A549 (cell line): ENCODE measurements around the gene MINDY1. TPM values are rescaled to one million over a fixed set of nuclear protein-coding genes. Genes with fewer than 3 reads are reported as not detected.
A peak's percentile ranks its signal among the peaks of the same experiment; 100 is the strongest.

Source experiments
- ATAC-seq, 2 experiments: fragments of 200-7000 bp in 1 of 2; fragments of >200 bp in 1 of 2; cut with Nextera tagmentation in 1 of 2; cut with Tn5 transposase in 1 of 2; 3 replicates each; pipeline versions ENCODE4 v1.8.0 to v1.9.1; 2018 to 2020; ENCODE audit warnings: mild to moderate bottlenecking in 1 of 2, moderate library complexity in 1 of 2
- CTCF ChIA-PET: fragments of 300-600 bp; sonication (Branson Sonifier 250); formaldehyde crosslinking; extraction: SDS; loops from one replicate; lab custom pipeline; 2021; ENCODE audit warnings: antibody characterized with exemption, inconsistent platforms; lab: Yijun Ruan, JAX
- POLR2A ChIA-PET: fragments of 350-600 bp; formaldehyde crosslinking; extraction: SDS; loops from one replicate; lab custom pipeline; 2021; ENCODE audit warnings: antibody characterized with exemption, inconsistent platforms; lab: Yijun Ruan, JAX
- DNase-seq, 2 experiments: peaks; one replicate each; pipeline versions ENCODE4 v3.0.0 to v3.0.0-alpha.2; 2011 to 2016; ENCODE audit warnings: low read depth in 1 of 2, low spot score in 1 of 2
- FAIRE-seq: peaks from 2 replicates; lab custom pipeline; 2011; peaks lifted over from hg19 to GRCh38; lab: Jason Lieb, UNC
- H3K27ac ChIP-seq, 2 experiments: fragments of >200 bp; sonication (Bioruptor Twin); formaldehyde crosslinking; 3 replicates each; pipeline ENCODE4 v1.5.1; 2016 to 2017
- H3K4me1 ChIP-seq: fragments of >200 bp; sonication (Bioruptor Twin); formaldehyde crosslinking; 3 replicates; pipeline ENCODE4 v1.6.1; 2016
- H3K4me2 ChIP-seq: fragments of >200 bp; sonication (Bioruptor Twin); formaldehyde crosslinking; 3 replicates; pipeline ENCODE4 v1.6.1; 2016
- H3K4me3 ChIP-seq: fragments of >200 bp; sonication (Bioruptor Twin); formaldehyde crosslinking; 3 replicates; pipeline ENCODE4 v1.5.1; 2016
- H3K9me3 ChIP-seq: fragments of >200 bp; sonication (Bioruptor Twin); formaldehyde crosslinking; 3 replicates; pipeline ENCODE4 v1.6.1; 2016
- BHLHE40 ChIP-seq: IDR thresholded peaks from 2 replicates; pipeline ENCODE4 v1.6.1; 2012; ENCODE audit warnings: low read depth, low read length, inconsistent platforms
- EHMT2 ChIP-seq: fragments of 200-600 bp; sonication (generic); IDR thresholded peaks from 2 replicates; pipeline ENCODE4 v1.6.1; 2016; ENCODE audit warnings: antibody characterized with exemption, low read depth, mild to moderate bottlenecking, moderate library complexity
- ESRRA ChIP-seq: fragments of 150-350 bp; IDR thresholded peaks from 2 replicates; pipeline ENCODE4 v1.6.1; 2014; ENCODE audit warnings: mild to moderate bottlenecking, low read length, borderline replicate concordance
- FOSB ChIP-seq: fragments of 250-450 bp; sonication (Bioruptor Pico); IDR thresholded peaks from 2 replicates; pipeline ENCODE4 v1.5.0; 2020; ENCODE audit warnings: mild to moderate bottlenecking, moderate library complexity
- FOSL2 ChIP-seq, 2 experiments: fragments of 450-650 bp in 1 of 2; fragments of >200 bp in 1 of 2; sonication (Bioruptor Twin) in 1 of 2; formaldehyde crosslinking; IDR thresholded peaks; 2 replicates each; pipeline versions ENCODE4 v1.5.0 to v1.6.1; 2016 to 2020; ENCODE audit warnings: mild to moderate bottlenecking in 1 of 2, moderate library complexity in 1 of 2
- HOXB5 ChIP-seq: fragments of 250-450 bp; sonication (Bioruptor Pico); IDR thresholded peaks from 2 replicates; pipeline ENCODE4 v1.5.0; 2020; ENCODE audit warnings: mild to moderate bottlenecking, moderate library complexity
- JUNB ChIP-seq: fragments of >200 bp; sonication (Bioruptor Twin); formaldehyde crosslinking; IDR thresholded peaks from 2 replicates; pipeline ENCODE4 v1.6.1; 2016
- NFE2L2 ChIP-seq: fragments of 150-350 bp; conservative IDR thresholded peaks from 2 replicates; pipeline ENCODE4 v1.6.1; 2014; ENCODE audit warnings: low read length
- RFX5 ChIP-seq: fragments of 450-650 bp; IDR thresholded peaks from 2 replicates; pipeline ENCODE4 v1.7.1; 2014; ENCODE audit warnings: antibody characterized with exemption, mild to moderate bottlenecking, moderate library complexity
- SREBF2 ChIP-seq: fragments of 450-650 bp; IDR thresholded peaks from 2 replicates; pipeline ENCODE4 v1.6.1; 2014; ENCODE audit warnings: mild to moderate bottlenecking, moderate library complexity
- TFCP2L1 ChIP-seq: fragments of 250-450 bp; sonication (Bioruptor Pico); IDR thresholded peaks from 2 replicates; pipeline ENCODE4 v1.5.0; 2021; ENCODE audit warnings: mild to moderate bottlenecking
- ZFP36 ChIP-seq: fragments of 450-650 bp; IDR thresholded peaks from 2 replicates; pipeline ENCODE4 v1.6.1; 2014; ENCODE audit warnings: borderline replicate concordance; ENCODE audit not compliant: partially characterized antibody
- ZNF302 ChIP-seq: fragments of 250-450 bp; sonication (Bioruptor Pico); IDR thresholded peaks from 2 replicates; pipeline ENCODE4 v1.9.0; 2021; ENCODE audit warnings: inconsistent platforms, mild to moderate bottlenecking, moderate library complexity
- WGBS: methylation state at CpG from one replicate; pipeline ENCODE4 v1.1.6; 2017; ENCODE audit errors: missing lambda C conversion rate; 5-methylcytosine and 5-hydroxymethylcytosine counted together
- polyA plus RNA-seq, 4 experiments: library from polyadenylated mRNA; depleted of rRNA in 3 of 4; stranded (reverse); fragments of >200 nt; fragmentation: RNase III in 1 of 4; extraction: RNeasy Plus Mini Kit Qiagen cat#74134 plus additional on column Dnase treatment in 1 of 4; gene quantifications; 2 replicates in 3 of 4; 3 replicates in 1 of 4; pipeline ENCODE4 v1.2.3, GENCODE V29; 2011 to 2017
- TF ChIP-seq, protein P1 (sequence below): fragments of 250-450 bp; sonication (Bioruptor Pico); IDR thresholded peaks from 2 replicates; pipeline ENCODE4 v1.5.0; 2021; ENCODE audit warnings: mild to moderate bottlenecking, moderate library complexity, borderline replicate concordance
- TF ChIP-seq, protein P2 (sequence below): fragments of >200 bp; sonication (Bioruptor Twin); formaldehyde crosslinking; IDR thresholded peaks from 3 replicates; pipeline ENCODE4 v1.6.1; 2016

MINDY1 gene
- polyA plus RNA-seq, 2 of the 4 experiments (the other 2 are of a cell fraction): 4.8 to 5.2 TPM

DNA sequence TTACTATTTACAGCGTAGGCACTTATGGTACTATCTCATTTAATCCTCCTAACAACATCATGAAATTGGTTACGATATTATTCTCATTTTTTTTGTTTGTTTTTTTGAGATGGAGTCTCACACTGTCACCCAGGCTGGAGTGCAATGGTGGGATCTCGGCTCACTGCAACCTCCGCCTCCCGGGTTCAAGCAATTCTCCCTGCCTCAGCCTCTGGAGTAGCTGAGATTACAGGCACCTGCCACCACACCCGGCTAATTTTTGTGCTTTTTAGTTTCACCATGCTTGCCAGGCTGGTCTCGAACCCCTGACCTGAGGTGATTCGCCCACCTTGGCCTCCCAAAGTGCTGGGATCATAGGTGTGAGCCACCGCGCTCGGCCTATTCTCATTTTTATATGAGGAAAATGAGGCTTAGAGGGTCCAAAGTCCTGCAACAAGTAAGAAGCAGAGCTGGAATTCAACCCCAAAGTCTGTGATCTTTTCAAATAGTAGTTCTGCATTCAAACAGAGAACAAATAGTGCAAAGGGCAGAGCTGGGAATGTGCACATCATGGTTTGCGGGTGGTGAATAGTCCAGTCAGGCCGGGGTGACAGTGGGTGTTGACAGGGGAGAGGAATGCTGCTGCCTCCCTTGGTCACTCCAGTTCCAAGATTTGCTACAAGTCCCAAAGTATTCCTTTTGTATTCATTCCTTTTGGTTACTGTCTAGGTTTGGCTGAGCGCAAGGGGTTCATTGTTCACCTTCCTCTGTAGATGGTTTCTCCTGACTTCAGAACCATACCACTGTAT, 6.2 kb upstream of the MINDY1 start:
- 78% methylated on average over 14 of the region's 14 CpGs for WGBS
- H3K27ac ChIP-seq: no peak overlapping the region; a peak in 1 of 6 replicates
- H3K9me3 ChIP-seq: no peaks in the 10 kb centered on the region
- no peak for TF ChIP-seq HOXB5 (CRISPR knock-in tag)
- TF ChIP-seq, protein P1, sequence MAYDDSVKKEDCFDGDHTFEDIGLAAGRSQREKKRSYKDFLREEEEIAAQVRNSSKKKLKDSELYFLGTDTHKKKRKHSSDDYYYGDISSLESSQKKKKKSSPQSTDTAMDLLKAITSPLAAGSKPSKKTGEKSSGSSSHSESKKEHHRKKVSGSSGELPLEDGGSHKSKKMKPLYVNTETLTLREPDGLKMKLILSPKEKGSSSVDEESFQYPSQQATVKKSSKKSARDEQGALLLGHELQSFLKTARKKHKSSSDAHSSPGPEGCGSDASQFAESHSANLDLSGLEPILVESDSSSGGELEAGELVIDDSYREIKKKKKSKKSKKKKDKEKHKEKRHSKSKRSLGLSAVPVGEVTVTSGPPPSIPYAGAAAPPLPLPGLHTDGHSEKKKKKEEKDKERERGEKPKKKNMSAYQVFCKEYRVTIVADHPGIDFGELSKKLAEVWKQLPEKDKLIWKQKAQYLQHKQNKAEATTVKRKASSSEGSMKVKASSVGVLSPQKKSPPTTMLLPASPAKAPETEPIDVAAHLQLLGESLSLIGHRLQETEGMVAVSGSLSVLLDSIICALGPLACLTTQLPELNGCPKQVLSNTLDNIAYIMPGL (CRISPR knock-in tag): no peak
- no peak for TF ChIP-seq EHMT2
- no peak for TF ChIP-seq ESRRA
- TF ChIP-seq JUNB: no peak
- no peak for TF ChIP-seq TFCP2L1
- peaks cover 34% of the 10 kb centered on the region for H3K4me1 ChIP-seq
- DNase-seq (no peak), FAIRE-seq (no peak), ATAC-seq (no peak)
- ChIA-PET POLR2A (no interaction called here), CTCF (interaction anchor here (1.2 to 2.4 kb wide), 2 partner anchors 12 to 33 kb away, joined by 3 to 14 read pairs; no protein-coding TSS in a partner anchor)
- H3K4me2 ChIP-seq: peak overlapping the region; percentile 5; the same call in 1 of the 3 replicates
- no peak overlapping the region for H3K4me3 ChIP-seq

DNA sequence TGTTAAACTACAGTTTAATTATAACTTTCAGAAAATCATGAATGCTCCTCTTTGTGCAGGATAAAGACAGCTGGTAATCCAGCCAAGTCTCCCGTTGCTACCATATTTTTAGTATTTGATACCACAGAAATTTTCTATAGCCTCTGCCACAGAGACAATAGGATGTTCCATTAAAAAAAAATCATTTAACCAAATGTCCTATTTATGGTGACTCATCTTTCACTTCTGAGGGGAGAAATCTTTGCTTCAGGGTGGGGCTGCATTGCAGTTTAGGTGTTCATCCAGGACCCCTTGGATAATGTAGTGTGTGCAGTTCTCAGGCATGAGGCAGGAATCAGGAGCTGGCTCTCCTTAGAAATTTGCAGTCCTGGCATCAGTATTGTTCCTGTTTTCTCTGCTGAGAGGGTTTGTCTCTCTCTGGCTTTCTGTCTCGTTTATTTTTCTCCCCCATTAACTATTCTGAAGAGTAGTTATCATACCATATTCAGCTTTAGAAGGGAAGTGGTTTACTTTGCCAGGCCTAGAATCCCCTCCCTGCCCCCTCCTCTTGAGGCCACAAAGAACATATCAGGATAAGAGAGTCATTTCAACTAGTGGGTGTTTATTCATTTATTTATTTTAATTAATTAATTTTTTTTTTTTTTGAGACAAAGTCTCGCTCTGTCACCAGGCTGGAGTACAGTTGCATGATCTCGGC, 4.6 kb upstream of the MINDY1 start:
- ChIA-PET POLR2A (no interaction called here), CTCF (interaction anchor here (0.9 to 2.4 kb wide), 5 partner anchors 14 to 144 kb away, joined by 3 to 14 read pairs (median 3); partner anchors contain the start of genes C1orf56, CDC42SE1 and MLLT11)
- H3K27ac ChIP-seq: no peak overlapping the region
- H3K4me2 ChIP-seq: peak overlapping the region; percentile 9; the same call in 1 of the 3 replicates
- no peaks in the 10 kb centered on the region for H3K9me3 ChIP-seq
- H3K4me3 ChIP-seq: no peak overlapping the region
- 70% methylated on average over 4 of the region's 4 CpGs for WGBS
- DNase-seq (no peak), ATAC-seq (no peak), FAIRE-seq (no peak)
- H3K4me1 ChIP-seq: peaks cover 45% of the 10 kb centered on the region
- no peak for TF ChIP-seq BHLHE40
- TF ChIP-seq FOSL2 (IDR thresholded peaks at IDR 0.05): no peak
- TF ChIP-seq FOSL2 (CRISPR knock-in tag; IDR thresholded peaks at IDR 0.05): peak; percentile 52

DNA sequence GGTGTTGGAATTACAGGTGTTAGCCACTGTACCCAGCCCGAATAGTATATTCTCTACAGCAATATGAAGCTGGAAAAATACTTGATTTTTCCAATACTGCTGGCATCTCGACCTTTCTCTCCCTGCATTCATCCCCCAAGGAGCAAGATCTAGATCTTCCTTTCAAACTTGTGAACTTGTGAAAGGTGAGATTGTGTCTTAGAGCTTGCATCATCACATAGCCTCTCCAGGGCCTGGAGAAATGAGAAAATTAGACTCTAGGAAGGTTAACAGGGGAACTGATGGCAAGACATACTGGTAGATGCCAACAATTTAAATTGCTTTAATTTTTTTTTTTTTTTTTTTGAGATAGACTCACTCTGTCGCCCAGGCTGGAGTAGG, 3.6 kb upstream of the MINDY1 start:
- ChIA-PET CTCF (interaction anchor here (0.6 to 1.6 kb wide), 4 partner anchors 17 to 615 kb away, joined by 3 to 4 read pairs (median 4); partner anchors contain the start of gene C1orf56), POLR2A (no interaction called here)
- ATAC-seq (no peak), FAIRE-seq (no peak), DNase-seq (no peak)
- 81% methylated on average over 3 of the region's 3 CpGs for whole genome bisulfite sequencing
- Histone ChIP-seq H3K27ac (no peak overlapping the region), H3K4me1 (peaks cover 53% of the 10 kb centered on the region), H3K9me3 (no peaks in the 10 kb centered on the region), H3K4me2 (no peak overlapping the region), H3K4me3 (no peak overlapping the region)
- TF ChIP-seq, protein P2, sequence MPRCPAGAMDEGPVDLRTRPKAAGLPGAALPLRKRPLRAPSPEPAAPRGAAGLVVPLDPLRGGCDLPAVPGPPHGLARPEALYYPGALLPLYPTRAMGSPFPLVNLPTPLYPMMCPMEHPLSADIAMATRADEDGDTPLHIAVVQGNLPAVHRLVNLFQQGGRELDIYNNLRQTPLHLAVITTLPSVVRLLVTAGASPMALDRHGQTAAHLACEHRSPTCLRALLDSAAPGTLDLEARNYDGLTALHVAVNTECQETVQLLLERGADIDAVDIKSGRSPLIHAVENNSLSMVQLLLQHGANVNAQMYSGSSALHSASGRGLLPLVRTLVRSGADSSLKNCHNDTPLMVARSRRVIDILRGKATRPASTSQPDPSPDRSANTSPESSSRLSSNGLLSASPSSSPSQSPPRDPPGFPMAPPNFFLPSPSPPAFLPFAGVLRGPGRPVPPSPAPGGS: no peak
- TF ChIP-seq ZNF302 (CRISPR knock-in tag): no peak
- TF ChIP-seq NFE2L2: no peak
- TF ChIP-seq FOSB (CRISPR knock-in tag): no peak
- TF ChIP-seq SREBF2: no peak
- no peak for TF ChIP-seq ZFP36
- no peak for TF ChIP-seq RFX5
